Skeletal muscle cell (primary cell): ENCODE measurements around the gene TMEM248.
"Not testable (repeated sequence)": the region's sequence is repeated elsewhere in the genome, so short reads cannot be mapped to it uniquely, and the experiment has no call there.

Experiments
- DNase-seq: peaks from one replicate; pipeline ENCODE4 v3.0.0-alpha.2; 2010; ENCODE audit warnings: low read depth
- H3K4me3 ChIP-seq: 2 replicates; pipeline ENCODE4 v1.5.1; 2011; ENCODE audit warnings: low read depth, mild to moderate bottlenecking, control low read depth, low read length, moderate library complexity

TMEM248 gene

GRCh38 chr7:66937940-66938339 lies 16.9 kb downstream of the TMEM248 start:
- DNase-seq: no peak
- H3K4me3 ChIP-seq: no peak overlapping the region

- no peak for DNase-seq
- no peak overlapping the region for H3K4me3 ChIP-seq
Measured at GRCh38 chr7:66939325-66939724, 18.3 kb downstream of the TMEM248 start.

- H3K4me3 ChIP-seq: no peak overlapping the region
- no peak for DNase-seq
Measured at GRCh38 chr7:66946545-66946944, 25.5 kb downstream of the TMEM248 start.

- no peak overlapping the region for H3K4me3 ChIP-seq
- no peak for DNase-seq
Measured at GRCh38 chr7:66948480-66949109, 27.6 kb downstream of the TMEM248 start.

- DNase-seq: no peak
- no peak overlapping the region for H3K4me3 ChIP-seq
Measured at GRCh38 chr7:66950311-66950710, 29.3 kb downstream of the TMEM248 start.

- no peak overlapping the region for H3K4me3 ChIP-seq
- peak; percentile 17 for DNase-seq
Measured at GRCh38 chr7:66950763-66951162, 29.7 kb downstream of the TMEM248 start.

GRCh38 chr7:66952343-66953043 lies 31.5 kb downstream of the TMEM248 start:
- no peak overlapping the region for H3K4me3 ChIP-seq
- peak; percentile 11 for DNase-seq

- no peak for DNase-seq
- H3K4me3 ChIP-seq: no peak overlapping the region
Measured at GRCh38 chr7:66953044-66953427, 32.0 kb downstream of the TMEM248 start.

- no peak for DNase-seq
- no peak overlapping the region for H3K4me3 ChIP-seq
Measured at GRCh38 chr7:66957595-66958290, 36.7 kb downstream of the TMEM248 start.

- no peak for DNase-seq
- H3K4me3 ChIP-seq: no peak overlapping the region
Measured at GRCh38 chr7:66958538-66959350, 37.7 kb downstream of the TMEM248 start.

- DNase-seq: no peak
- H3K4me3 ChIP-seq: no peak overlapping the region
Measured at GRCh38 chr7:66960192-66960591, 39.2 kb downstream of the TMEM248 start.

GRCh38 chr7:66961096-66961495 lies 40.1 kb downstream of the TMEM248 start:
- no peak overlapping the region for H3K4me3 ChIP-seq
- DNase-seq: no peak

GRCh38 chr7:66964411-66964810 lies 43.4 kb downstream of the TMEM248 start:
- no peak overlapping the region for H3K4me3 ChIP-seq
- peak; percentile 15 for DNase-seq

GRCh38 chr7:66967029-66967428 lies 46.0 kb downstream of the TMEM248 start:
- H3K4me3 ChIP-seq: no peak overlapping the region
- DNase-seq: no peak

- H3K4me3 ChIP-seq, DNase-seq: not testable (repeated sequence)
Measured at GRCh38 chr7:66969001-66969400, 48.0 kb downstream of the TMEM248 start.

- H3K4me3 ChIP-seq: no peak overlapping the region
- no peak for DNase-seq
Measured at GRCh38 chr7:66970310-66970709, 49.3 kb downstream of the TMEM248 start.

GRCh38 chr7:66974986-66975590 lies 54.1 kb downstream of the TMEM248 start:
- no peak overlapping the region for H3K4me3 ChIP-seq
- no peak for DNase-seq

GRCh38 chr7:66978312-66978711 lies 57.3 kb downstream of the TMEM248 start:
- DNase-seq, H3K4me3 ChIP-seq: not testable (repeated sequence)

GRCh38 chr7:66979013-66979412 lies 58.0 kb downstream of the TMEM248 start:
- H3K4me3 ChIP-seq, DNase-seq: not testable (repeated sequence)
